HCT116 (cell line): Measurements from ENCODE around the gene ARF1. TPM values are rescaled to one million over a fixed set of nuclear protein-coding genes. Genes with fewer than 3 reads are reported as not detected.

Experiments
- ATAC-seq: fragments of 200-7000 bp; cut with Tn5 transposase; 2 replicates; pipeline ENCODE4 v1.9.1; 2020; ENCODE audit warnings: mild to moderate bottlenecking, moderate library complexity
- BruUV-seq: library from RNA; stranded (reverse); fragments of 400-500 nt; replicated peaks from 2 replicates; lab custom pipeline; 2021; lab: Mats Ljungman, UMichigan
- CTCF ChIA-PET: fragments of 300-600 bp; sonication (Branson Sonifier 250); formaldehyde crosslinking; loops from one replicate; lab custom pipeline; 2021; ENCODE audit warnings: antibody characterized with exemption; lab: Charles Lee
- POLR2A ChIA-PET: fragments of 300-600, 350-600 bp; sonication (Branson Sonifier 250); formaldehyde crosslinking; loops from one replicate; lab custom pipeline; 2021; ENCODE audit warnings: antibody characterized with exemption; lab: Charles Lee
- RAD21 ChIA-PET, 2 experiments: fragments of 300-600 bp; sonication (Branson Sonifier 250); formaldehyde crosslinking; loops; one replicate each; lab custom pipeline; 2023; ENCODE audit warnings: low total read pairs in 2 of 2; ENCODE audit not compliant: uncharacterized antibody in 2 of 2, unreplicated experiment in 2 of 2, low non-redundant PET in 1 of 2; lab: Charles Lee
- DNase-seq: peaks from one replicate; pipeline ENCODE4 v3.0.0-alpha.2; 2010; ENCODE audit warnings: low read depth, low spot score
- H2AFZ ChIP-seq: fragments of 200-600 bp; shearing (Covaris generic), sonication (generic); 2 replicates; pipeline ENCODE4 v1.6.1; 2017; ENCODE audit warnings: low read depth, mixed run types, mixed read lengths, antibody characterized with exemption, low read length; ENCODE audit not compliant: poor library complexity, severe bottlenecking
- H3K27ac ChIP-seq: 2 replicates; pipeline ENCODE4 v1.5.1; 2012; ENCODE audit warnings: low read depth, low read length
- H3K27me3 ChIP-seq: fragments of 200-600 bp; sonication (generic); 2 replicates; pipeline ENCODE4 v1.6.1; 2016; ENCODE audit warnings: mixed run types, low read length, mixed read lengths; ENCODE audit not compliant: insufficient read depth
- H3K36me3 ChIP-seq, 2 experiments: fragments of 200-500 bp in 1 of 2; fragments of 200-600 bp in 1 of 2; sonication (Bioruptor generic) in 1 of 2; sonication (generic) in 1 of 2; 2 replicates each; pipeline versions ENCODE4 v1.5.1 to v1.6.1; 2014 to 2016; ENCODE audit warnings: low read length in 2 of 2, inconsistent platforms in 1 of 2, mixed read lengths in 1 of 2, mixed run types in 1 of 2; ENCODE audit not compliant: insufficient read depth in 2 of 2, control insufficient read depth in 1 of 2
- H3K4me1 ChIP-seq, 2 experiments: fragments of 200-600 bp in 1 of 2; sonication (generic) in 1 of 2; 2 replicates each; pipeline versions ENCODE4 v1.5.1 to v1.6.1; 2012 to 2017; ENCODE audit warnings: low read length in 2 of 2, inconsistent platforms in 1 of 2, mild to moderate bottlenecking in 1 of 2, mixed read lengths in 1 of 2, mixed run types in 1 of 2, moderate library complexity in 1 of 2; ENCODE audit not compliant: insufficient read depth in 2 of 2, control insufficient read depth in 1 of 2
- H3K4me2 ChIP-seq: fragments of 200-600 bp; sonication (generic); 2 replicates; pipeline ENCODE4 v1.6.1; 2017; ENCODE audit warnings: mixed run types, low read length, mixed read lengths
- H3K4me3 ChIP-seq, 2 experiments: fragments of 200-600 bp in 1 of 2; sonication (generic) in 1 of 2; replicated peaks in 1 of 2; 2 replicates each; pipeline ENCODE4 v1.5.1; 2011 to 2016; ENCODE audit warnings: low read length in 2 of 2, control low read depth in 1 of 2, low read depth in 1 of 2, mild to moderate bottlenecking in 1 of 2, mixed read lengths in 1 of 2, mixed run types in 1 of 2
- H3K79me2 ChIP-seq: fragments of 200-600 bp; sonication (generic); 2 replicates; pipeline ENCODE4 v1.6.1; 2017; ENCODE audit warnings: mild to moderate bottlenecking, mixed run types, low read length, moderate library complexity, mixed read lengths; ENCODE audit not compliant: insufficient read depth
- H3K9ac ChIP-seq: fragments of 200-600 bp; sonication (generic); 2 replicates; pipeline ENCODE4 v1.6.1; 2016; ENCODE audit warnings: low read length, mixed read lengths
- H3K9me2 ChIP-seq: fragments of 200-600 bp; sonication (generic), shearing (Covaris generic); 2 replicates; pipeline ENCODE4 v1.6.1; 2017; ENCODE audit warnings: mixed run types, mild to moderate bottlenecking, moderate library complexity; ENCODE audit not compliant: insufficient read depth
- H3K9me3 ChIP-seq, 2 experiments: fragments of 200-500 bp in 1 of 2; fragments of 200-600 bp in 1 of 2; sonication (Bioruptor generic) in 1 of 2; sonication (generic) in 1 of 2; 2 replicates each; pipeline ENCODE4 v1.6.1; 2014 to 2017; ENCODE audit warnings: low read length in 2 of 2, mixed read lengths in 2 of 2, inconsistent platforms in 1 of 2, low read depth in 1 of 2, mild to moderate bottlenecking in 1 of 2, mixed run types in 1 of 2, moderate library complexity in 1 of 2; ENCODE audit not compliant: control insufficient read depth in 1 of 2, insufficient read depth in 1 of 2
- H4K20me1 ChIP-seq: fragments of 200-600 bp; sonication (generic), shearing (Covaris generic); 2 replicates; pipeline ENCODE4 v1.6.1; 2017; ENCODE audit warnings: mixed run types, mild to moderate bottlenecking, moderate library complexity; ENCODE audit not compliant: insufficient read depth
- CBX3 ChIP-seq: IDR thresholded peaks from 2 replicates; pipeline ENCODE4 v1.6.1; 2012; ENCODE audit warnings: low read depth
- CEBPB ChIP-seq: IDR thresholded peaks from 2 replicates; pipeline ENCODE4 v1.6.1; 2012; ENCODE audit warnings: low read depth
- ELF1 ChIP-seq: IDR thresholded peaks from 2 replicates; pipeline ENCODE4 v1.6.1; 2012; ENCODE audit warnings: low read depth, borderline replicate concordance
- EZH2 ChIP-seq: fragments of 200-600 bp; sonication (generic); IDR thresholded peaks from 2 replicates; pipeline ENCODE4 v1.6.1; 2017; ENCODE audit warnings: antibody characterized with exemption, mixed run types
- EZH2phosphoT487 ChIP-seq: fragments of 200-600 bp; IDR thresholded peaks from 2 replicates; pipeline ENCODE4 v1.6.1; 2018; ENCODE audit warnings: antibody characterized with exemption, borderline replicate concordance
- JUND ChIP-seq: IDR thresholded peaks from 2 replicates; pipeline ENCODE4 v1.6.1; 2012
- POLR2A ChIP-seq: IDR thresholded peaks from 2 replicates; pipeline ENCODE4 v1.7.0; 2011; ENCODE audit warnings: borderline replicate concordance; ENCODE audit not compliant: insufficient read depth, insufficient read length; ENCODE audit errors: extremely low read depth
- RAD21 ChIP-seq: IDR thresholded peaks from 2 replicates; pipeline ENCODE4 v1.6.1; 2012; ENCODE audit warnings: low read depth, mild to moderate bottlenecking
- REST ChIP-seq: IDR thresholded peaks from 2 replicates; pipeline ENCODE4 v1.6.1; 2012; ENCODE audit warnings: low read depth
- SIN3A ChIP-seq: IDR thresholded peaks from 2 replicates; pipeline ENCODE4 v1.6.1; 2012; ENCODE audit warnings: low read depth
- SP1 ChIP-seq: IDR thresholded peaks from 2 replicates; pipeline ENCODE4 v1.6.1; 2012; ENCODE audit warnings: low read depth
- SRF ChIP-seq: IDR thresholded peaks from 2 replicates; pipeline ENCODE4 v1.6.1; 2012; ENCODE audit warnings: low read depth
- TCF7L2 ChIP-seq: IDR thresholded peaks from 2 replicates; pipeline ENCODE4 v1.7.0; 2011; ENCODE audit warnings: borderline replicate concordance, inconsistent platforms; ENCODE audit not compliant: insufficient read depth, insufficient read length; ENCODE audit errors: extremely low read depth
- ZNF274 ChIP-seq: fragments of 200-500 bp; sonication (Bioruptor generic); IDR thresholded peaks from 2 replicates; pipeline ENCODE4 v1.6.1; 2014; ENCODE audit warnings: mild to moderate bottlenecking, low read depth, low read length, inconsistent platforms
- intact Hi-C: fragments of 100-400 bp; cut with micrococcal nuclease; formaldehyde crosslinking; loops from 2 replicates; pipeline ENCODE4 v1.10.0; 2022
- total RNA-seq: library from RNA; stranded (reverse); gene quantifications from one replicate; pipeline ENCODE4 v1.2.1, GENCODE V29; 2021; ENCODE audit not compliant: unreplicated experiment

Gene ARF1
- total RNA-seq, 1 experiment from 2014 or later = 394 TPM

GRCh38 chr1:228041316-228041715, 41.2 kb upstream of the ARF1 start:
- Histone ChIP-seq H3K4me3 (no peak overlapping the region), H3K27me3 (0 out of 2 replicates have a peak, but pooled peaks cover 5% of the 10 kb centered on the region), H3K9me3 (no peaks in the 10 kb centered on the region), H4K20me1 (no peaks in the 10 kb centered on the region), H2AFZ (no peak overlapping the region), H3K4me2 (no peak overlapping the region), H3K27ac (no peak overlapping the region), H3K36me3 (no peaks in the 10 kb centered on the region), H3K9ac (no peak overlapping the region), H3K79me2 (no peaks in the 10 kb centered on the region), H3K9me2 (no peaks in the 10 kb centered on the region), H3K4me1 (no peaks in the 10 kb centered on the region)
- POLR2A ChIA-PET = no interaction called here
- no peak for TF ChIP-seq JUND
- TF ChIP-seq ELF1 = no peak
- no peak for TF ChIP-seq SP1
- TF ChIP-seq ZNF274 = no peak
- no peak for TF ChIP-seq RAD21
- no TSS peak for BruUV-seq
- CTCF ChIA-PET = no interaction called here
- ATAC-seq = no peak
- no peak for DNase-seq
- RAD21 ChIA-PET = no interaction called here
- intact Hi-C loops = no loop called here

GRCh38 chr1:228042508-228042907, 40.0 kb upstream of the ARF1 start:
- TF ChIP-seq EZH2phosphoT487 (no peak), EZH2 (no peak), SRF (no peak), REST (no peak), SIN3A (no peak), JUND (no peak), TCF7L2 (no peak), CEBPB (no peak), POLR2A (no peak), CBX3 (no peak), RAD21 (no peak)
- TF ChIP-seq, all 23 proteins: peak for 0
- DNase-seq (no peak), ATAC-seq (no peak)
- H3K4me1 ChIP-seq = no peaks in the 10 kb centered on the region
- intact Hi-C loops = no loop called here
- no TSS peak for BruUV-seq
- no peak overlapping the region for H2AFZ ChIP-seq
- CTCF ChIA-PET = no interaction called here
- RAD21 ChIA-PET = no interaction called here
- H3K27ac ChIP-seq = no peak overlapping the region
- H4K20me1 ChIP-seq = no peaks in the 10 kb centered on the region
- H3K4me2 ChIP-seq = no peak overlapping the region
- POLR2A ChIA-PET = no interaction called here
- no peaks in the 10 kb centered on the region for H3K9me3 ChIP-seq
- H3K27me3 ChIP-seq = 0 out of 2 replicates have a peak, but pooled peaks cover 5% of the 10 kb centered on the region
- H3K9me2 ChIP-seq = no peaks in the 10 kb centered on the region
- no peaks in the 10 kb centered on the region for H3K79me2 ChIP-seq
- H3K4me3 ChIP-seq = no peak overlapping the region
- no peak overlapping the region for H3K9ac ChIP-seq
- H3K36me3 ChIP-seq = no peaks in the 10 kb centered on the region
